ENCODE measurements around the gene CLDN10. TPM values are rescaled to one million over a fixed set of nuclear protein-coding genes. Genes with fewer than 3 reads are reported as not detected.

Gene CLDN10
- total RNA-seq, 1 donor from 2014 or later, result not detected

- CTCF ChIA-PET, result no interaction called here
- no peak for ATAC-seq (ENCODE audit: low read depth)
- POLR2A ChIA-PET, result no interaction called here
- no peak for TF ChIP-seq CTCF (IDR thresholded peaks at IDR 0.05)
- Mint-ChIP-seq H3K4me3 (no peak overlapping the region), H3K27me3 (peaks cover 11% of the 10 kb centered on the region), H3K36me3 (ENCODE audit: low read depth) (no peaks in the 10 kb centered on the region), H3K9me3 (no peaks in the 10 kb centered on the region), H3K4me1 (no peaks in the 10 kb centered on the region), H3K27ac (no peak overlapping the region)
- intact Hi-C loops (cut with micrococcal nuclease), result no loop called here
- DNase-seq, result no peak
Measured at GRCh38 chr13:95516021-95516420, 36.5 kb upstream of the CLDN10 start.

GRCh38 chr13:95516492-95516891 lies 36.0 kb upstream of the CLDN10 start:
- Mint-ChIP-seq H3K36me3 (ENCODE audit: low read depth) (no peaks in the 10 kb centered on the region), H3K4me1 (no peaks in the 10 kb centered on the region), H3K4me3 (no peak overlapping the region), H3K27ac (no peak overlapping the region), H3K9me3 (no peaks in the 10 kb centered on the region), H3K27me3 (peaks cover 11% of the 10 kb centered on the region)
- no peak for TF ChIP-seq CTCF (IDR thresholded peaks at IDR 0.05)
- ATAC-seq (ENCODE audit: low read depth) (no peak), DNase-seq (no peak)
- ChIA-PET CTCF (no interaction called here), POLR2A (interaction anchor here (0.7 kb wide), 1 partner anchor 10 kb away, joined by 8 read pairs; no protein-coding TSS in a partner anchor)
- intact Hi-C loops (cut with micrococcal nuclease), result no loop called here

- CTCF ChIA-PET, result no interaction called here
- POLR2A ChIA-PET, result no interaction called here
- Mint-ChIP-seq H3K9me3 (peaks cover 4% of the 10 kb centered on the region), H3K36me3 (ENCODE audit: low read depth) (no peaks in the 10 kb centered on the region), H3K4me3 (no peak overlapping the region), H3K4me1 (no peaks in the 10 kb centered on the region), H3K27me3 (peaks cover 4% of the 10 kb centered on the region), H3K27ac (no peak overlapping the region)
- intact Hi-C loops (cut with micrococcal nuclease), result no loop called here
- DNase-seq (no peak), ATAC-seq (ENCODE audit: low read depth) (no peak)
- TF ChIP-seq CTCF (IDR thresholded peaks at IDR 0.05), result no peak
Measured at GRCh38 chr13:95523598-95523997, 28.9 kb upstream of the CLDN10 start.

- H3K4me3 Mint-ChIP-seq, result no peak overlapping the region
Measured at GRCh38 chr13:95524264-95524901, 28.1 kb upstream of the CLDN10 start.

GRCh38 chr13:95527955-95528354 lies 24.6 kb upstream of the CLDN10 start:
- DNase-seq (no peak), ATAC-seq (ENCODE audit: low read depth) (no peak)
- H3K4me1 Mint-ChIP-seq, result no peaks in the 10 kb centered on the region
- intact Hi-C loops (cut with micrococcal nuclease), result no loop called here
- no peak for TF ChIP-seq CTCF (IDR thresholded peaks at IDR 0.05)
- no peaks in the 10 kb centered on the region for H3K36me3 Mint-ChIP-seq (ENCODE audit: low read depth)
- no peak overlapping the region for H3K4me3 Mint-ChIP-seq
- POLR2A ChIA-PET, result no interaction called here
- H3K9me3 Mint-ChIP-seq, result peaks cover 4% of the 10 kb centered on the region
- CTCF ChIA-PET, result interaction anchor here (1.2 to 1.4 kb wide), 2 partner anchors 9 to 11 kb away, joined by 3 read pairs; no protein-coding TSS in a partner anchor
- H3K27me3 Mint-ChIP-seq, result peaks cover 7% of the 10 kb centered on the region
- H3K27ac Mint-ChIP-seq, result no peak overlapping the region

More at GRCh38 chr13:95524264-95524901, 28.1 kb upstream of the CLDN10 start:
- H3K36me3 Mint-ChIP-seq (ENCODE audit: low read depth), result no peaks in the 10 kb centered on the region
- ChIA-PET CTCF (no interaction called here), POLR2A (no interaction called here)
- no peak for ATAC-seq (ENCODE audit: low read depth)
- no peak overlapping the region for H3K27ac Mint-ChIP-seq
- no peaks in the 10 kb centered on the region for H3K4me1 Mint-ChIP-seq
- H3K9me3 Mint-ChIP-seq, result peaks cover 4% of the 10 kb centered on the region
- TF ChIP-seq CTCF (IDR thresholded peaks at IDR 0.05), result no peak
- intact Hi-C loops (cut with micrococcal nuclease), result no loop called here
- DNase-seq, result no peak
- peaks cover 4% of the 10 kb centered on the region for H3K27me3 Mint-ChIP-seq

Measured in activated B cell treated with CpG ODN at 0.5 μM for 24 hours (primary cell).